ENCODE results near the gene RPLP2. TPM values are rescaled to one million over a fixed set of nuclear protein-coding genes. Genes with fewer than 3 reads are reported as not detected.

RPLP2 gene
- total RNA-seq, 3 donors from 2014 or later (not counting 1 experiment from before 2014, with no cell fraction given): 1,482 to 1,846 (median 1,534) TPM

- no peak for ATAC-seq
- intact Hi-C loops (cut with micrococcal nuclease): no loop called here
- H3K4me1 ChIP-seq (ENCODE audit: control insufficient read depth, insufficient read depth, low read length): peaks cover 15% of the 10 kb centered on the region
- no peaks in the 10 kb centered on the region for H3K27me3 ChIP-seq (ENCODE audit: control insufficient read depth, insufficient read depth, low read length)
- H3K27ac ChIP-seq (ENCODE audit: low read length): no peak overlapping the region
- Mint-ChIP-seq H3K9me3 (no peaks in the 10 kb centered on the region), H3K27me3 (ENCODE audit: low read depth in 2 of 2) (no peaks in the 10 kb centered on the region), H3K4me1 (peaks cover 7 to 12% of the 10 kb centered on the region in 2 donors), H3K4me3 (no peak overlapping the region), H3K27ac (no peak overlapping the region), H3K36me3 (no peaks in the 10 kb centered on the region)
- no peak for DNase-seq
- H3K36me3 ChIP-seq (ENCODE audit: control insufficient read depth, insufficient read depth, low read length): no peaks in the 10 kb centered on the region
- 91% methylated on average over 12 of the region's 12 CpGs for WGBS (ENCODE audit: insufficient coverage)
- H3K9me3 ChIP-seq (ENCODE audit: control insufficient read depth, insufficient read depth, low read length): no peaks in the 10 kb centered on the region
- no peak overlapping the region for H3K4me3 ChIP-seq (ENCODE audit: low read length)
- no peak for TF ChIP-seq CTCF (IDR thresholded peaks at IDR 0.05)
Observed at GRCh38 chr11:855796-856195, 46.0 kb downstream of the RPLP2 start.

GRCh38 chr11:856397-856796 is 46.6 kb downstream of the RPLP2 start:
- Histone ChIP-seq H3K36me3 (ENCODE audit: control insufficient read depth, insufficient read depth, low read length) (no peaks in the 10 kb centered on the region), H3K4me1 (ENCODE audit: control insufficient read depth, insufficient read depth, low read length) (peaks cover 15% of the 10 kb centered on the region), H3K27me3 (ENCODE audit: control insufficient read depth, insufficient read depth, low read length) (no peaks in the 10 kb centered on the region), H3K4me3 (ENCODE audit: low read length) (no peak overlapping the region), H3K9me3 (ENCODE audit: control insufficient read depth, insufficient read depth, low read length) (no peaks in the 10 kb centered on the region), H3K27ac (ENCODE audit: low read length) (no peak overlapping the region)
- intact Hi-C loops (cut with micrococcal nuclease): no loop called here
- Mint-ChIP-seq H3K4me3 (no peak overlapping the region), H3K4me1 (peaks cover 7 to 12% of the 10 kb centered on the region in 2 donors), H3K27ac (peak overlapping the region in 1 of 2 donors; percentile 55), H3K9me3 (no peaks in the 10 kb centered on the region), H3K27me3 (ENCODE audit: low read depth in 2 of 2) (no peaks in the 10 kb centered on the region), H3K36me3 (no peaks in the 10 kb centered on the region)
- ATAC-seq (no peak), DNase-seq (no peak)
- TF ChIP-seq CTCF (IDR thresholded peaks at IDR 0.05): no peak
- 94% methylated on average over 7 of the region's 8 CpGs for WGBS (ENCODE audit: insufficient coverage)

- peaks cover 15% of the 10 kb centered on the region for H3K4me1 ChIP-seq (ENCODE audit: control insufficient read depth, insufficient read depth, low read length)
- Mint-ChIP-seq H3K9me3 (no peaks in the 10 kb centered on the region), H3K4me1 (peaks cover 7 to 12% of the 10 kb centered on the region in 2 donors), H3K36me3 (no peaks in the 10 kb centered on the region), H3K27ac (peak overlapping the region in 1 of 2 donors; percentile 38), H3K4me3 (no peak overlapping the region), H3K27me3 (ENCODE audit: low read depth in 2 of 2) (no peaks in the 10 kb centered on the region)
- TF ChIP-seq CTCF (IDR thresholded peaks at IDR 0.05): no peak
- H3K27ac ChIP-seq (ENCODE audit: low read length): no peak overlapping the region
- no peaks in the 10 kb centered on the region for H3K36me3 ChIP-seq (ENCODE audit: control insufficient read depth, insufficient read depth, low read length)
- H3K9me3 ChIP-seq (ENCODE audit: control insufficient read depth, insufficient read depth, low read length): no peaks in the 10 kb centered on the region
- intact Hi-C loops (cut with micrococcal nuclease): no loop called here
- H3K4me3 ChIP-seq (ENCODE audit: low read length): no peak overlapping the region
- H3K27me3 ChIP-seq (ENCODE audit: control insufficient read depth, insufficient read depth, low read length): no peaks in the 10 kb centered on the region
- DNase-seq (no peak), ATAC-seq (no peak)
- WGBS (ENCODE audit: insufficient coverage): 92% methylated on average over 27 of the region's 27 CpGs
Observed at GRCh38 chr11:858053-858761, 48.4 kb downstream of the RPLP2 start.
